GM19468 (cell line): ENCODE data around the gene ECI1.

ENCODE experiments used
- ATAC-seq: cut with Tn5 transposase; IDR thresholded peaks from one replicate; pipeline ENCODE4 v1.9.1; 2021; ENCODE audit warnings: mild to moderate bottlenecking, moderate library complexity, moderate number of reproducible peaks; ENCODE audit not compliant: unreplicated experiment; ENCODE audit errors: extremely low read depth

ECI1 gene

DNA sequence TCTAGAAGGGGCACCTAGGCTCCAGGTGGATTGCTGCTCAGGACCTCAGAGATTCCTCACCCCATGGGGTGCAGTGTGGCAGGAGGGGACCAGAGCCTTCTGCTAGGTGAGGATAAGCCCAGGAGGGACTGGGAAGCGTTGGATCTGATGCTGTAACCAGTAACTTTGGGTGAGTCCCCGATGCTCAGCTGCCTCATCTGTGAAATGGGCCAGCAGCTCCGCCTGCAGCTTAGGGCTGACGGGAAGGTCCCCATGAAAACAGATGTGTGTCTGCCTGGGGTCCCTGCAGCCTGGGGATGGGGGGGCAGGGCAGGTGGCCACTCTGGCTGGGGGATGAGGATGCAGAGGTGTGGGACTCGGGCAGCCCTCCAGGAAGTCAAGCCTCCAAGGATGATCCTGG, 52.3 kb downstream of the ECI1 start:
- no peak for ATAC-seq

DNA sequence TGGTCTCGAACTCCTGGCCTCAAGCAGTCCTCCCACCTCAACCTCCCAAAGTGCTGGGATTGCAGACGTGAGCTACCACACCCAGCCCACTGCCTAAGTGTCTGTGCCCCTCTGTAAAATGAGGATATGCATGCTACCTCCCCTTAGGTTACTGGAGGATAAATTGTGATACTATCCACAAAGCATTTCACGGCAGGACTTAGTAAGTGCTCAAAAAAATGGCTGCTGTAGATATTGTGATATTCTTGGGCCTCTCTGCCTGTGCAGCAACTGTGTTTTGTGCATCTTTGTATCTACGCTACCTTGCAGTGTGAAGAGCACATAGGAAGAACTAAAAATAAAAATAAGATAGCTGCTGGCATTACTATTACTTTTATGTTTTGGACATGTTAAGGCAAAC, 53.1 kb downstream of the ECI1 start:
- ATAC-seq = no peak

DNA sequence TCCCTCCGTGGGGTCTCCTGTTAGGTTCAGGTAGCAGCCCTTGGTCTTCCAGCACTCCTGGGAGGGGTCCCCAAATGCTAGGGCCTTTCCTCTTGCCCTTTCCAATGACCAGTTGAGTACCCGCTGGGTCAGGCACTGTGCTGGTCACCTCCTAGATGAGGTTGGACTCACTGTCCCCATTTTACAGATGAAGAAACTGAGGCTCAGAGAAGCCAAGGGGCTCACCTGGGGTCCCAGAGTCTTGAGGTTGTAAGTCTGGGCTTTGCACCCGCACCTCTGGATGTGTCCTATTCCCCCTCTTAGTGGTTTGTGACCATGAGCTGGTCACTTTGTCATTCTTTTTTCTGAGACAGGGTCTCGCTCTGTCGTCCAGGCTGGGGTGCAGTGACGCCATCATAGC, 53.6 kb downstream of the ECI1 start:
- no peak for ATAC-seq

DNA sequence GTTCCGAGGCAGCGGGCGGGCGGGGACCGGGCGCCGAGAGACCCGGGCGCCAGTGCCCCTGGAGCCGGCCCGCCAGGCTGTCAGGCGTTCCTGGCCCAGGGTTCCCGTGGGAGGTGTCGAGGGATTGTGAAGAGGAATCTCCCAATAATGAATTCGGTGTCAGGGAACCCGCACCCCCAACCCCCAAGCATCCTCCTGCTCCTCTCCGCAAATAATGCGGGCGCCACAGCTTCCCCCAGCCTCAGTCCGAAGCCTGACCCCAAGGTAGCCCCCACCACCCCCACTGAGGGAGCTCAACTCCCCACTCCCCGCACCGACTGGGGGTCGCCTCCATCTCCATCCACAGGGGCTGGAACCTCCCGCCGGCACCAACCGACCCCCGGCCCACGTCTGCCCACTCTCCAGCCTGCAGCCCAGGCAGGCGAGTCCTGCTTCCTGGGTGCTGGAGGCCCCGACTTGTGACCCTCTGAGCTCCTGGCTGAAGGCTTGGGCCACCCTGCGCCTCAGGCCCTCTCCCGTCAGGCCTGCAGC, 54.3 kb downstream of the ECI1 start:
- no peak for ATAC-seq

DNA sequence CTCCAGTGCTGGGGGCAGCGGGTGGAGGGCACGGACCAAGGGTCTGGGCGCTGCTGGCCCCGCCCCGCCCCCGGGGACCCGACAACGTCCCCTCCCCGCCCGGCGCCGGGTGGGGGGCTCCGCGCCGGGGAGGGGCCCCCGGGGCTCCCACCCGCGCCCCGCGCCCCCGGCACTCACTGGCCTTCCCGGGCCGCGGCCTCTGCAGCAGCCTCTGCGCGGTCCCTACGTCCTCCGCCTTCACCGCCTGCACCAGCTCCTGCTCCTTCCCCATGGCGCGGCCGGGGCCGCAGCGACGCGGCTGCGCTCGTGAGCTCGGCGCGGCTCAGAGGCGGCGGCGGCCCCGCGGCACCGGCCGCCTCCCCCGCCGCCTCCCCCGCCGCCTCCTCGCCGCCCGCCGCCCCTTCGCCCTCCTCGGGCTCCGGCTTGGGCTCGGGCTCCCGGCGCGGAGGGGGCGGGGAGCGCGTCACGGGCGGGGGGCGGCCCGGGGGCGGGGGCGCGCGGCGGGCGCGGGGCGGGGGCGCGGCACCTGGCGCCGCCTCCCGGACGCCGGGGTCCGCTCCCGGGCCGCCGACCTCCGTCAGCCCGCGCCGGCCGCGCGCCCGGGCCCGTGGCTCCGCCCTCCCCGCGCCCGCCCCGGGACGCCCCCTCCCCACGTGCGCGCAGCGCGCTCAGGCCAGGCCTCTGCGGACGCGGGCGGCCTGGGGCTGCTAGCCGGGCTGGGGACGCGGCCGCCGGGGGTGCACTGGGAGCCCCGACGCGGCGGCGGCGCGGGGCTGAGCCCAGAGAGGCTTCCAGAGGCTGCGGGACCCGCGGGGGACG, 55.0 kb downstream of the ECI1 start, which contains the start of gene CASKIN1:
Gene CASKIN1, minus strand, starts transcription at position 444 of the 819 bp plus-strand sequence. Its CDS starts 173 bp downstream, at position 271.
- ATAC-seq = no peak

DNA sequence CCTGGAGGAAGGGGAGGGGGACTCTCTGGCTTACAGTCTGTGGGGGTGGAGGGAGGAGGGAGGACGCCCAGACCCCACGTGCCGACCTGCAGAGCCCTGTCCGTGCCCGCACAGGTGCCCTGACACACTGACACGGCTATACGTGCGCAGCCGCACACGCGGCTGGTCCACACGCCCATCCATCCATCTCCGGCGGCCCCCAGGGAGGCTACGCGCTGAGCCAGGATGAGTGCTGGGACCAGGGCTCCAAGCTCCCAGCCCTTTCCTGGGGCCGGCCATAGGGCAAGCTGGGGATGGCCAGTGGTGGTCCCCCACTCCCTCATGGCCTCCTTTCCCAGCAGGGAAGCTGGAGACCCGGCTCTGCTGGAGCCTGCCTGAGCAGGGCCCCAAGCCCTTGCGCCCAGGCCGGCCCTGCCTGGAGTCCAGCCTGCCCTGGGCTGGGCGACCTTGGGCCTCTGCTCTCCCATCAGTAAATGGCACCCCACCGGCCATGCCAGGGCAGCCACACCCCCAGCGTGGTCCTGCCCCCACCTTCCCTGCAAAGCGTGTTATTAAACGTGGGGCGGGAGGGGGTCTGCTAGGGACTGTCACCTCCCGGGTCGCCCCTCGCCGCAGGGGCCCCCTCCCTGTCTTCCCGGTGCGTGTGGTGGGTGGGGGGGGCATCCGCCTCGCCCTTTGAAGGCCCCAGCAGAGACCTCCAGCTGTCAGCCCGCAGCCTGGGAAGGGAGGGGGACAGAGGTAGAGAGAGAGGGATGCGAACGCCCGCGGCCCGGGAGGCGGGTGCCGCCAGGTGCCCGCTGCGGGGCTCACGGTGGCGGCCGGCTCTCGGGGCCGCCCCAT, 55.8 kb downstream of the ECI1 start:
- ATAC-seq = no peak

DNA sequence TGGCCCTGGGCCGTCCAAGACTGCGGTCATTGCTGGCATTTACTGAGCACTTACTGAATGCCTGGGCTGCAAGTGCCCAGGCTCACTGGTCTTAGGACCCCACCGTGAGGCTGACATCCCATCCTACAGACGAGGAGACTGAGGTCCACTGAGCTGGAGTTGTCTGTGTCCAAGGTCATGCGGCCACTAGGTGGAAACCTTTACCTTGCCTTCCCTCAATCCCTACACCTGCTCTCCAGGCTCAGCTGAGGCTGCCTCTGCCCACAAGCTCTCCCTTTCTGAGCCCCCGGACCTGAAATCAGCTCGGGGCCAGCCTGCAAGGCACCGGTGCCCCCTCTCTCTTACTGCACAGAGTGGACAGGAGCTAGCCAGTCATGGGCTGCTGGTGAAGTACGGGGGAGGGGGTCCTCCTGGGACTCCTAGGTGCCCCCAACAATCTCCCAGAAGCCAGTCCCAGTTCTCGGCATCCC, 56.5 kb downstream of the ECI1 start:
- ATAC-seq = no peak

DNA sequence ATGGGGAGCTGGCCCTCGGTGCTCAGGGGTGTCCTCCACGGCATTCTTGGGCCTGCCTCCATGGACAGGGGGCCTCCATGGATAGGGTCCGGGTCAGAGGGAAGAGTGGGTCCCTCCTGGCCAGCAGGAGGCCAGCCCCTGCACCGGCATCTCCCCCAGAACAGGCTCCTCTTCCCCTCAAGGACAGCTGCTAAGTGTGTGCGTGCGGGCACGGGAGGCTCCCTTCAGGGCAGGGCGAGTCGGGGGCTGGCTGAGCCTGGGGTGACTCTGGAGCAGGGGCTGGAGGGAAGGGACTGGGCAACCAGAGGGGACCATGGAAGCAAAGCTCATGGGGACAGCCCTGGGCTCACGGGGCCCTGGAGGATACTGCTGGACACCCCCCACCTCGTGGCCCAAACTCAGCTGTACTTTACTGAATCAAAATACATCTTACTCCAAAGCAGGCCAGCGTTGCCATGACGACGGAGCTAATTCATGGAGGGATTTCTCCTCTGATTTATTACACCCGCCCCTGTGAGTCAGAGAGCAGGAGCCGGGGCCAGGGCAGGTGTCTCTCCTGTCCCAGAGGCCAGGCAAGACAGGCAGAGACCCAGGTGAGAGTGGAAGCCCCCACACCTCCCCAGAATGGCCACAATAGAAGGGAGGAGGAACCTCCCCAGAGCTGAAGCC, 57.1 kb downstream of the ECI1 start:
- no peak for ATAC-seq

DNA sequence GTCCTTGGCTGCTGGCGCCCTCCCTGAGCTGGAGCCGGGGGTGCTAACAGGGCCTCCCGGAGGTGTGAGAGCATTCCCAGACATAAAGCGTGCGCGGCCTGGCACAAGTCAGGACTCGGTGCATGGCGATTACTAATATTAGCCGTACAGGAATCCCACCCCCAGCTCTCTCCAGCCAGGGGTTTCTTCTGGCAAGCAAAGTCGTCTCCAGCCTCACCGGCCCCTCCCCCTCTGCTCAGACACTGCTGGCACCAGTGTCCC, 60.0 kb downstream of the ECI1 start:
- no peak for ATAC-seq

DNA sequence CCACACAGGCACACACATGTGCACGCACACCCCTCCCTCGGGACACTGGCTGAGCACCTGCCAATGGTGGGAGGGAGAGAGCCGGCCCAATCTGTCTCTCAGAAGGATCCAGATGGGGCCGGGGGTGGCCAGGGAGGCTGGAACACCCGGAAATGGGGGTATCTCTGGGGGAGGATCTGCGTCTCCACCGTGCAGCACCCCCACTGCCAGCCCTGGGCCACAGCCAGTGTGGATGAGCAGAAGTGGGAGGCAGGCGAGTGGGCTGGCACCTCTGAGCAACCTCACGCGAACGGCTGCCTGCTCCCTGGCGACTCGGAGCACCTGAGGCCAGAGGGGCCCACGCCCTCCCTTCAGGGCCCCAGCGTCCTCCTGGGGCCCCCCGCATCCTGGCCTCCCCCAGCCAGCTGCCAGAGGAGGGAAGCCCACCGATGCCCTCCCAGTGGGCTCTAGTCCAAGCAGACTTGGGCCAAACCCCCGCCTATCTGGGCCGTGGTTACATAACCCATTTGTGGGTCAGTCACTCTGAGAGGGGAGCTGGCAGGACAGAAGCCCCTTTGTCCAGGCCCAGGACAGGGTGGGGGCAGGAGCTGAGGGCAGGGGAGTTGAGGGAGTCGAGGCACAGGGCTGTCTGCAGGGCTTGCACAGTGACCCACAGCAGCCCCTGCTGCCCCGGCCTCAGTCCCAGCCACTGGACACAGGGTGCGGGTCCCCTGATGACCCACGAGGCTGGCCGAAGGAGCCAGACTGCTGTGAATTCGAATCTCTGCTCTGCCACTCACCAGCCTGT, 60.5 kb downstream of the ECI1 start:
- no peak for ATAC-seq

DNA sequence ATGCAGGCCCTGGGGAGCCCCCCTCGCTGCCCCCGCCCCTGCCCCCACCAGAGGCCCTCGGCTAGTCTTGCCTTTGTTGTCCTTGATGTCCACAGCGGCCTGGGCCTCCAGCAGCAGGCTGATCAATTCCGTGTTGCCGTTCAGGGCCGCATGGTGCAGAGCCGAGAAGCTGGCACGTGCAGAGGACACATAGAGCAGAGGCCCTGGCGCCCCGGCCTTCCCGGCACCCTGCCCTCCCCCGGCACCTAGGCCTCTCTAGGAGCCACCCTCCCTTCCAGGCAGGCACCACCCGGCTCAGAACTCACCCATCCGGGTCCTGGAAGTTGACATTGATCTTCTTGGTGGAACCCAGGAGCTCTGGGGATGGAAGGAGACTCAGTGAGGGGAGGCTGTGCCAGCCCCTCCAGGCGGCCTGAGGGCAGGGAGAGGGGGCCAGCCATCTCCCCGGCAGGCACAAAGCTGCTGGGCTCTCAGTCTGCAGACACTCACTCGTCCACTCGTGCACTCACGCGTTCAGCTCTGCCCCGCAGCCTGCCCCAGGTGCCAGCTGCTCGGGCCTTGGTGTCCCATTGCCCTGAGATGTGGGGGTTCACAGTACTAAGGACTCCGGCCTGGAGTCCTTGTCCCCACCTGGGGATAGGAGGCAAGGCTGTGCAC, 61.3 kb downstream of the ECI1 start:
- ATAC-seq = no peak
